Psoas muscle (tissue), 8 donors: ENCODE measurements around the gene RBM19. TPM values are rescaled to one million over a fixed set of nuclear protein-coding genes. Genes with fewer than 3 reads are reported as not detected.

Experiments used
- ATAC-seq, 4 donors: fragments of 200-7000 bp; cut with Tn5 transposase; one replicate each; pipeline ENCODE4 v1.9.1; 2020; ENCODE audit warnings: moderate library complexity in 3 of 4, mild to moderate bottlenecking in 2 of 4
- DNase-seq, 2 donors: peaks; one replicate each; pipeline ENCODE4 v3.0.0-alpha.2; 2020
- H3K27ac ChIP-seq: fragments of 200-600 bp; one replicate; pipeline ENCODE4 v1.8.0; 2022
- H3K27me3 ChIP-seq, 3 donors: fragments of 200-600 bp in 1 of 3; one replicate each; pipeline versions ENCODE4 v1.6.1 to v1.8.0; 2013 to 2022; ENCODE audit warnings: low read length in 2 of 3, mild to moderate bottlenecking in 2 of 3, moderate library complexity in 1 of 3; ENCODE audit not compliant: insufficient read depth in 3 of 3
- H3K36me3 ChIP-seq, 2 donors: fragments of 200-600 bp in 1 of 2; one replicate each; pipeline versions ENCODE4 v1.6.1 to v1.8.0; 2013 to 2022; ENCODE audit warnings: low read depth in 1 of 2, mild to moderate bottlenecking in 1 of 2, moderate library complexity in 1 of 2; ENCODE audit not compliant: insufficient read depth in 1 of 2
- H3K4me1 ChIP-seq: fragments of 200-600 bp; one replicate; pipeline ENCODE4 v1.8.0; 2022
- H3K4me3 ChIP-seq: fragments of 200-600 bp; one replicate; pipeline ENCODE4 v1.8.0; 2022; ENCODE audit warnings: mild to moderate bottlenecking
- H3K9me3 ChIP-seq: fragments of 200-600 bp; one replicate; pipeline ENCODE4 v1.8.0; 2022
- WGBS, 3 donors: extraction: QIAGEN DNeasy Blood & Tissue Kit; methylation state at CpG; one replicate each; pipeline versions ENCODE4 v1.1.6 to v1.1.7; 2013; 5-methylcytosine and 5-hydroxymethylcytosine counted together
- intact Hi-C, 2 donors: fragments of 100-400 bp; cut with DNase I; formaldehyde crosslinking; loops; one replicate each; pipeline versions ENCODE4 v1.11.0 to v1.14.2; 2022
- polyA plus RNA-seq, 3 donors: library from polyadenylated mRNA; stranded (reverse); fragments of 200-250 nt; gene quantifications; one replicate each; pipeline ENCODE4 v1.2.3, GENCODE V29; 2013
- total RNA-seq, 4 donors: library from RNA; stranded (reverse); fragmentation: NEBNext Ultra II Directional in 2 of 4; extraction: Animal tissue kit (Norgen Biotek cat#: 25700) in 2 of 4; gene quantifications; one replicate each; pipeline versions ENCODE4 v1.2.1 to v1.2.4, GENCODE V29; 2021 to 2023
- TF ChIP-seq, protein P1 (sequence below): fragments of 200-600 bp; IDR thresholded peaks from one replicate; pipeline ENCODE4 v1.8.0; 2022; ENCODE audit warnings: antibody characterized with exemption
- donor health status: healthy with polysubstance abuse.
- donor health status: DM: no; HTN: no; CAD: no; lungs with moderate emphysema.
- donor health status: Bipolar disorder and iron deficiency.
- donor health status: healthy.
- donor health status: DM: yes; HTN: yes; CAD: no.
- donor health status: DM: no; HTN: no; CAD: no.
- donor health status: DM: no; HTN: no; CAD: no.
- donor health status: DM: yes; HTN: yes; CAD: no.

The RBM19 gene
- total and polyA plus RNA-seq, 7 donors, result 14.2 to 59.4 (median 25.7) TPM

GRCh38 chr12:113887906-113888305 lies 78.2 kb downstream of the RBM19 start:
- Histone ChIP-seq H3K27ac (no peak overlapping the region), H3K4me1 (no peaks in the 10 kb centered on the region), H3K27me3 (no peaks in the 10 kb centered on the region), H3K9me3 (no peaks in the 10 kb centered on the region), H3K4me3 (no peak overlapping the region), H3K36me3 (peaks cover 0 to 7% of the 10 kb centered on the region in 2 donors)
- intact Hi-C loops, result no loop called here
- TF ChIP-seq, protein P1, sequence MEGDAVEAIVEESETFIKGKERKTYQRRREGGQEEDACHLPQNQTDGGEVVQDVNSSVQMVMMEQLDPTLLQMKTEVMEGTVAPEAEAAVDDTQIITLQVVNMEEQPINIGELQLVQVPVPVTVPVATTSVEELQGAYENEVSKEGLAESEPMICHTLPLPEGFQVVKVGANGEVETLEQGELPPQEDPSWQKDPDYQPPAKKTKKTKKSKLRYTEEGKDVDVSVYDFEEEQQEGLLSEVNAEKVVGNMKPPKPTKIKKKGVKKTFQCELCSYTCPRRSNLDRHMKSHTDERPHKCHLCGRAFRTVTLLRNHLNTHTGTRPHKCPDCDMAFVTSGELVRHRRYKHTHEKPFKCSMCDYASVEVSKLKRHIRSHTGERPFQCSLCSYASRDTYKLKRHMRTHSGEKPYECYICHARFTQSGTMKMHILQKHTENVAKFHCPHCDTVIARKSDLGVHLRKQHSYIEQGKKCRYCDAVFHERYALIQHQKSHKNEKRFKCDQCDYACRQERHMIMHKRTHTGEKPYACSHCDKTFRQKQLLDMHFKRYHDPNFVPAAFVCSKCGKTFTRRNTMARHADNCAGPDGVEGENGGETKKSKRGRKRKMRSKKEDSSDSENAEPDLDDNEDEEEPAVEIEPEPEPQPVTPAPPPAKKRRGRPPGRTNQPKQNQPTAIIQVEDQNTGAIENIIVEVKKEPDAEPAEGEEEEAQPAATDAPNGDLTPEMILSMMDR, result no peak
- DNase-seq (no peak), ATAC-seq (no peak)
- WGBS, 3 donors, result 96 to 97% (median 97%) methylated on average over 3 of the region's 3 CpGs

GRCh38 chr12:113886721-113887120 lies 79.4 kb downstream of the RBM19 start:
- Histone ChIP-seq H3K27me3 (no peaks in the 10 kb centered on the region), H3K4me3 (no peak overlapping the region), H3K4me1 (no peaks in the 10 kb centered on the region), H3K9me3 (no peaks in the 10 kb centered on the region), H3K27ac (no peak overlapping the region), H3K36me3 (peaks cover 0 to 8% of the 10 kb centered on the region in 2 donors)
- no peak for DNase-seq
- WGBS, 3 donors, result 63 to 79% (median 68%) methylated on average over 9 of the region's 9 CpGs
- ATAC-seq, result no peak
- TF ChIP-seq, protein P1, result no peak
- intact Hi-C loops, result no loop called here

GRCh38 chr12:113884392-113884791 lies 81.7 kb downstream of the RBM19 start:
- WGBS, 3 donors, result 96 to 99% (median 97%) methylated on average over 3 of the region's 3 CpGs
- no peak for ATAC-seq
- Histone ChIP-seq H3K4me3 (no peak overlapping the region), H3K36me3 (peaks cover 0 to 4% of the 10 kb centered on the region in 2 donors), H3K4me1 (no peaks in the 10 kb centered on the region), H3K27me3 (no peaks in the 10 kb centered on the region), H3K9me3 (no peaks in the 10 kb centered on the region), H3K27ac (no peak overlapping the region)
- TF ChIP-seq, protein P1, result no peak
- no peak for DNase-seq
- intact Hi-C loops, result no loop called here

DNA sequence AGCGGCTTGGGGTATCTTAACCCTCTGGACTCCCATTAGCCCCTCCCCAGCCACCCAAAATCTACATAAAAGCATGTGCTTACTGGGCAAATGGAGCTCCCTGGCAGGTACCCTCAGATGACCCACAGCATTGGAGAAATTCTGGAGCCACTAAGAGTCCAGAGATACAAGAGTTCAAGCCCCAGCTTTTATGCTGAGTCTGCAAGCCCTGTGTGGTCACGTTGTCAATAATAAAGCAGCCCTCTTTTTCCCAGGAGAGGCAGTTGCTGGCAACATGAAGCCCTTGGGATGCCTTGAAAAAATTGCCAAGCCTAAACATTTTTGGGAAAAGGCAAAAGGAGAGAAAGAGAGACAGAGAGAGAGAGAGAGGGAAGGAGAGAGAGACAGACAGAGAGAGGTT lies 83.4 kb downstream of the RBM19 start:
- intact Hi-C loops, result no loop called here
- no peaks in the 10 kb centered on the region for H3K27me3 ChIP-seq
- H3K4me3 ChIP-seq, result no peak overlapping the region
- 82 to 90% (median 88%) methylated on average over 2 of the region's 2 CpGs for WGBS, 3 donors
- no peak overlapping the region for H3K27ac ChIP-seq
- no peaks in the 10 kb centered on the region for H3K9me3 ChIP-seq
- no peak for DNase-seq
- no peaks in the 10 kb centered on the region for H3K4me1 ChIP-seq
- TF ChIP-seq, protein P1, result no peak
- H3K36me3 ChIP-seq, result peaks cover 0 to 4% of the 10 kb centered on the region in 2 donors
- no peak for ATAC-seq
